Skeletal muscle tissue (tissue), 4 donors: ENCODE data around the gene ELMO3. TPM values are rescaled to one million over a fixed set of nuclear protein-coding genes. Genes with fewer than 3 reads are reported as not detected.

Experiments used
- H3K27ac ChIP-seq: one replicate; pipeline ENCODE4 v1.7.0; 2013; ENCODE audit warnings: mild to moderate bottlenecking, low read depth, low read length, inconsistent platforms
- H3K27me3 ChIP-seq, 3 donors: one replicate each; pipeline ENCODE4 v1.7.0; 2013; ENCODE audit warnings: low read length in 3 of 3; ENCODE audit not compliant: control insufficient read depth in 3 of 3, insufficient read depth in 3 of 3
- H3K36me3 ChIP-seq, 3 donors: one replicate each; pipeline ENCODE4 v1.7.0; 2013; ENCODE audit warnings: low read length in 3 of 3; ENCODE audit not compliant: control insufficient read depth in 3 of 3, insufficient read depth in 3 of 3
- H3K4me1 ChIP-seq, 3 donors: one replicate each; pipeline ENCODE4 v1.7.0; 2013; ENCODE audit warnings: low read length in 3 of 3, mild to moderate bottlenecking in 3 of 3; ENCODE audit not compliant: control insufficient read depth in 3 of 3, insufficient read depth in 3 of 3
- H3K4me3 ChIP-seq, 3 donors: one replicate each; pipeline ENCODE4 v1.7.0; 2013; ENCODE audit warnings: low read length in 3 of 3
- H3K9ac ChIP-seq, 3 donors: one replicate each; pipeline ENCODE4 v1.7.0; 2013; ENCODE audit warnings: low read length in 3 of 3, mild to moderate bottlenecking in 3 of 3, moderate library complexity in 2 of 3, low read depth in 1 of 3
- H3K9me3 ChIP-seq, 3 donors: one replicate each; pipeline ENCODE4 v1.7.0; 2013; ENCODE audit warnings: low read length in 3 of 3; ENCODE audit not compliant: control insufficient read depth in 3 of 3
- total RNA-seq: library from RNA; depleted of rRNA; stranded (reverse); fragments of >200 nt; gene quantifications from one replicate; pipeline ENCODE4 v1.2.3, GENCODE V29; 2014
- donor health status: Osteomylitis.

Gene ELMO3
- total RNA-seq, 1 donor from 2014 or later, result not detected

GRCh38 chr16:67156143-67156844 is 42.6 kb upstream of the ELMO3 start:
- Histone ChIP-seq H3K27me3 (peaks cover 0 to 3% (median 0%) of the 10 kb centered on the region in 3 donors), H3K9me3 (no peaks in the 10 kb centered on the region), H3K4me1 (peaks cover 21 to 29% (median 26%) of the 10 kb centered on the region in 3 donors), H3K9ac (no peak overlapping the region), H3K27ac (no peak overlapping the region), H3K4me3 (no peak overlapping the region), H3K36me3 (peaks cover 0 to 2% (median 0%) of the 10 kb centered on the region in 3 donors)

GRCh38 chr16:67157106-67157748 is 41.7 kb upstream of the ELMO3 start:
- H3K27ac ChIP-seq, result no peak overlapping the region
- H3K4me3 ChIP-seq, result no peak overlapping the region
- H3K9me3 ChIP-seq, result no peaks in the 10 kb centered on the region
- H3K27me3 ChIP-seq, result peaks cover 0 to 3% (median 0%) of the 10 kb centered on the region in 3 donors
- peaks cover 0 to 2% (median 0%) of the 10 kb centered on the region in 3 donors for H3K36me3 ChIP-seq
- H3K9ac ChIP-seq, result no peak overlapping the region
- H3K4me1 ChIP-seq, result peaks cover 30 to 38% (median 31%) of the 10 kb centered on the region in 3 donors

- no peak overlapping the region for H3K27ac ChIP-seq
- no peak overlapping the region for H3K4me3 ChIP-seq
- peaks cover 0 to 2% (median 0%) of the 10 kb centered on the region in 3 donors for H3K36me3 ChIP-seq
- peaks cover 38 to 47% (median 39%) of the 10 kb centered on the region in 3 donors for H3K4me1 ChIP-seq
- H3K27me3 ChIP-seq, result peaks cover 0 to 5% (median 1%) of the 10 kb centered on the region in 3 donors
- no peaks in the 10 kb centered on the region for H3K9me3 ChIP-seq
- peak overlapping the region in 1 of 3 donors; percentile 25 for H3K9ac ChIP-seq
These were observed 40.9 kb upstream of the ELMO3 start for GRCh38 chr16:67157892-67158635.

GRCh38 chr16:67158637-67159600 is 40.0 kb upstream of the ELMO3 start:
- Histone ChIP-seq H3K36me3 (peaks cover 0 to 2% (median 0%) of the 10 kb centered on the region in 3 donors), H3K9me3 (no peaks in the 10 kb centered on the region), H3K9ac (peak overlapping the region; percentile 72 to 93 (median 84)), H3K4me1 (peaks cover 47 to 55% (median 48%) of the 10 kb centered on the region in 3 donors), H3K4me3 (peak overlapping the region; percentile 82 to 87 (median 85)), H3K27ac (peak overlapping the region; percentile 75), H3K27me3 (peaks cover 0 to 5% (median 0%) of the 10 kb centered on the region in 3 donors)

- Histone ChIP-seq H3K9ac (peak overlapping the region; percentile 62 to 93 (median 70)), H3K9me3 (no peaks in the 10 kb centered on the region), H3K4me1 (peaks cover 57 to 64% (median 59%) of the 10 kb centered on the region in 3 donors), H3K27me3 (peaks cover 0 to 5% (median 0%) of the 10 kb centered on the region in 3 donors), H3K36me3 (peaks cover 0 to 1% (median 1%) of the 10 kb centered on the region in 3 donors), H3K27ac (peak overlapping the region; percentile 75), H3K4me3 (peak overlapping the region; percentile 72 to 84 (median 82))
These were observed 37.3 kb upstream of the ELMO3 start for GRCh38 chr16:67161595-67162058.

GRCh38 chr16:67162506-67163163 is 36.3 kb upstream of the ELMO3 start:
- peaks cover 60 to 67% (median 62%) of the 10 kb centered on the region in 3 donors for H3K4me1 ChIP-seq
- no peaks in the 10 kb centered on the region for H3K9me3 ChIP-seq
- H3K36me3 ChIP-seq, result peaks cover 8 to 11% (median 10%) of the 10 kb centered on the region in 3 donors
- peak overlapping the region; percentile 31 to 83 (median 83) for H3K4me3 ChIP-seq
- peak overlapping the region; percentile 32 to 93 (median 76) for H3K9ac ChIP-seq
- H3K27me3 ChIP-seq, result peaks cover 0 to 5% (median 0%) of the 10 kb centered on the region in 3 donors
- H3K27ac ChIP-seq, result peak overlapping the region; percentile 91

GRCh38 chr16:67163164-67163998 is 35.5 kb upstream of the ELMO3 start:
- H3K27me3 ChIP-seq, result peaks cover 0 to 5% (median 0%) of the 10 kb centered on the region in 3 donors
- peak overlapping the region; percentile 65 to 83 (median 83) for H3K4me3 ChIP-seq
- peaks cover 8 to 13% (median 12%) of the 10 kb centered on the region in 3 donors for H3K36me3 ChIP-seq
- H3K4me1 ChIP-seq, result peaks cover 60 to 71% (median 62%) of the 10 kb centered on the region in 3 donors
- peak overlapping the region; percentile 91 for H3K27ac ChIP-seq
- peak overlapping the region; percentile 73 to 93 (median 76) for H3K9ac ChIP-seq
- no peaks in the 10 kb centered on the region for H3K9me3 ChIP-seq

GRCh38 chr16:67163999-67164558 is 34.9 kb upstream of the ELMO3 start:
- peaks cover 0 to 5% (median 0%) of the 10 kb centered on the region in 3 donors for H3K27me3 ChIP-seq
- peak overlapping the region; percentile 73 to 93 (median 76) for H3K9ac ChIP-seq
- peaks cover 8 to 17% (median 13%) of the 10 kb centered on the region in 3 donors for H3K36me3 ChIP-seq
- no peaks in the 10 kb centered on the region for H3K9me3 ChIP-seq
- H3K27ac ChIP-seq, result peak overlapping the region; percentile 91
- peaks cover 63 to 73% (median 67%) of the 10 kb centered on the region in 3 donors for H3K4me1 ChIP-seq
- H3K4me3 ChIP-seq, result peak overlapping the region; percentile 65 to 83 (median 83)
